ENCODE data around the gene DND1.
A peak's percentile ranks its signal among the peaks of the same experiment; 100 is the strongest.
"Not testable (repeated sequence)": the region's sequence is repeated elsewhere in the genome, so short reads cannot be mapped to it uniquely, and the experiment has no call there.

The DND1 gene

GRCh38 chr5:140673187-140673976, at the start of gene DND1:
DND1 (minus strand) TSS chr5:140673576; CDS start chr5:140673542, 34 bp downstream.
- no peak for DNase-seq

DNA sequence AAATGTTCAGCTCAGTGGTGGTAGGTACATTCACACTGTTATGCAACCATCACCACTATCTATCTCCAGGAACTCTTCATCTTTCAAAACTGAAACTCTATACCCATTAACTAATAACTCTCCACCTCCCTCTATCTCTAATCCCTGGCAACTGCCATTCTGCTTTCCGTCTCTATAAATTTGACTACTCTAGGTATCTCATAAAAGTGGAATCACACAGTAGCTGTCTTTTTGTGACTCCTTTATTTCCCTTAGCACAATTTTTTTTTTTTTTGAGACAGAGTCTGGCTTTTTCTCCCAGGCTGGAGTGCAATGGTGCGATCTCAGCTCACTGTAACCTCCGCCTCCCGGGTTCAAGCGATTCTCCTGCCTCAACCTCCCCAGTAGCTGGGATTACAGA, 48.0 kb upstream of the DND1 start:
- not testable (repeated sequence) for DNase-seq

- not testable (repeated sequence) for DNase-seq
Observed at GRCh38 chr5:140720738-140721137, 47.4 kb upstream of the DND1 start.

DNA sequence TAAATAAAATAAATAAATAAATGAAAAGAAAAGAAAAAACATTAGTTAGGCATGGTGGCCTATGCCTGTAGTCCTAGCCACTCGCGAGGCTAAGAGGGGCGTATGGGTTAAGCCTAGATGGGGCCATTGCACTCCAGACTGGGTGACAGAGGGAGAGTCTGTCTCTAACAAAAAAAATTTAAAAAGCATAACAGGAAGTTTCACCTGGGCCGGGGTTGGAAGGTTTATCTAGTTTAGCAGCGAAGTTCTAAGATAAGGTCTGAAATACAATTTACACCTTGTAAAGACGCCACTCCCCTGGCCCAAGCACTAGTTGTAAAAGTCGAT, 44.9 kb upstream of the DND1 start:
- no peak for DNase-seq

- DNase-seq: not testable (repeated sequence)
Observed at GRCh38 chr5:140716238-140716637, 42.9 kb upstream of the DND1 start.

DNA sequence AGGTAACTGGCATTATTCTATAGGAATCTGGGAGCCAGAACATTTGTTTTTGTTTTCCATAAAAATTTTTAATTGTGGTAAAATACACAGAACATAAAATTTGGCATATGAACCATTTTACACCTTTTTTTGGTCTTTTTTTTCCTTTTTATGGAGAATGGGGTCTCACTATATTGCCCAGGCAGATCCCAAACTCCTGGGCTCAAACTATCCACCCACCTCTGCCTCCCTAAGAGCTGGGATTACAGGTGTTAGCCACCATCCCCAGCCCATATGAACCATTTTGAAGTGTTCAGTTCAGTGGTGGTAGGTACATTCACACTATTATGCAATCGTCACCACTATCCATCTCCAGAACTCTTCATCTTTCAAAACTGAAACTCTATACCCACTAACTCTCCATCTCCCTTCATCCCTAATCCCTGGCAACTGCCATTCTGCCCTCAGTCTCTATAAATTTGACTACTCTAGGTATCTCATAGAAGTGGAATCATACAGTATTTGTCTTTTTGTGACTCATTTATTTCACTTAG, 40.3 kb upstream of the DND1 start:
- no peak for DNase-seq

GRCh38 chr5:140711794-140712193, 38.4 kb upstream of the DND1 start:
- no peak for DNase-seq

- DNase-seq: peak; percentile 95
Observed at GRCh38 chr5:140710899-140711552, 37.6 kb upstream of the DND1 start.

- DNase-seq: not testable (repeated sequence)
Observed at GRCh38 chr5:140708787-140709186, 35.4 kb upstream of the DND1 start.

DNA sequence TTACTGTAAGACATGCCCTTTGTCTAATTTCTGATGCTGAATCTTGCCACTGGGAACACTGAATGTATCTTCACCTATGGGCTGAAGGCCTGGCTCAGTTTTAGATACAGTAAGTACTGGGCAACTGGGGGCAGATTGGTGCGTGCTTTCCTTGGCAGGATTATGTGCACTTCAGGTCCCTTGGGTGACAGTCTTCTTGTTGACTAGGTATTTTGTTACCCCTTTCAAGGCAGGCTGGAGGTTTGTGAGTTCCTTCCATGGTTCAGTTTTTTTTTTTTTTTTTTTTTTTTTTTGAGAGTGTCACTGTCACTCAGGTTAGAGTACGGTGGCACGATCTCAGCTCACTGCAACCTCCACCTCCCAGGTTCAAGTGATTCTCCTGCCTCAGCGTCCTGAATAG, 34.4 kb upstream of the DND1 start:
- DNase-seq: no peak

DNA sequence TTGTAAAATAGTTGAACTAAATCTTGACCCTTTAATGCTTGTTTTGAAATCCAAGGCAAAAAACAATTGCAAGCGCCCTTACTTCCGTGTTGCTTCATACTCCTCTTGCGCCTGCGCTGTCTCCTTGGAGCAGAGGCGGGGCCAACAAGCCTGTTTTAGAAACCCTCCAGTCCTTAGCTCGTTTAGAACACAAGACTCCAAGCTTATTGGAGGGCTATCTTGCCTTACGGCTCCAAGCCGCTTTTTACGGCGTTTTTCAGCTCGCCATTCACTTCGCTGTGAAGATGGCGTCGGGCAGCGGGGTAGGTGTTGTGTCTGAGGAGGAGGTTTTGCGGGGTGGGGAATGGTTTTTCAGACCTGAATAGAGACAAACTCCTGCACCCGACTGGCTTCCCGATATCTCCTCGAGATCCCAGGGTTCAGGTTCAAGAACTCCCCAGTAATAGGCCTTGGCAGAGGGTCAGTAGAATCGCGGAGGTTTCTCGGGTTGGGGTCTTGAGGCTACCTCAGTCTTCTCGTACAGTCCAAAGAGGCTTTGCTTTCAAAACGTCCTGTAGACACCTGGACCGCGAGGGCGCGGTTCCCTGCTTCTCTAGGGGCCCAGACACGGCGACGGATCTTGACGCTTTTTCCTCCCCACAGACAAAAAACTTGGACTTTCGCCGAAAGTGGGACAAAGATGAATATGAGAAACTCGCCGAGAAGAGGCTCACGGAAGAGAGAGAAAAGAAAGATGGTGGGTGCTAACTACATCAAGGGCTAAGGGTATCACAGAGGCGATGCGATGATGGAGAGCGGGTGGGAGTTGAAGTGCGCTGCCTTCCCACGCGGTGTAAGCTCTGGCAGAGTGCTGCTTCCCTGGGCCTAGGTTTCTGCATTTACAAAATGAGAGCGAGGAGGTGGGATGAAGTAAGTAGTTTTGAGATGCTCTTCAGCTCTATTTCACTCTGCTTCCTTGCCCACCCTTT, 27.1 kb upstream of the DND1 start, which contains the start of gene ZMAT2:
Gene ZMAT2, plus strand, starts transcription at position 271 of the 968 bp plus-strand sequence. Its CDS starts 14 bp downstream, at position 285.
- peak; percentile 96 for DNase-seq

GRCh38 chr5:140696891-140697492, 23.6 kb upstream of the DND1 start:
- no peak for DNase-seq

DNA sequence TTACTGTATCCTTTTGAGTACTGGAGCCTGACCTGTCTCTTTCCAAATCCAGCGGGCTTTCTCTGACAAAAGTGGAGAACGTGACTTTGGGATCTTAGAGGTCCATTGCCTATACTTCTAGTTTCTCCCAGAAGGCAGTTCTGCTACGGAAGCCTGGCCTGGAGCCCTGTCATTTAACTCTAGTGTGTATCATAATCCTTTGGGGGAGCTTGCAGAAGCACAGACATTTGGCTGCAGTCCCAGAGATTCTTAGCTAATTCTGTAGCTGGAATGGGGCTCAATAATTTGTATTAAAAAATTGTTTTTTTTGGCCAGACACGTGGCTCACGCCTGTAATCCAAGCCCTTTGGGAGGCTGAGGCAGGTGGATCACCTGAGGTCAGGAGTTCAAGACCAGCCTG, 20.9 kb upstream of the DND1 start:
- no peak for DNase-seq

DNA sequence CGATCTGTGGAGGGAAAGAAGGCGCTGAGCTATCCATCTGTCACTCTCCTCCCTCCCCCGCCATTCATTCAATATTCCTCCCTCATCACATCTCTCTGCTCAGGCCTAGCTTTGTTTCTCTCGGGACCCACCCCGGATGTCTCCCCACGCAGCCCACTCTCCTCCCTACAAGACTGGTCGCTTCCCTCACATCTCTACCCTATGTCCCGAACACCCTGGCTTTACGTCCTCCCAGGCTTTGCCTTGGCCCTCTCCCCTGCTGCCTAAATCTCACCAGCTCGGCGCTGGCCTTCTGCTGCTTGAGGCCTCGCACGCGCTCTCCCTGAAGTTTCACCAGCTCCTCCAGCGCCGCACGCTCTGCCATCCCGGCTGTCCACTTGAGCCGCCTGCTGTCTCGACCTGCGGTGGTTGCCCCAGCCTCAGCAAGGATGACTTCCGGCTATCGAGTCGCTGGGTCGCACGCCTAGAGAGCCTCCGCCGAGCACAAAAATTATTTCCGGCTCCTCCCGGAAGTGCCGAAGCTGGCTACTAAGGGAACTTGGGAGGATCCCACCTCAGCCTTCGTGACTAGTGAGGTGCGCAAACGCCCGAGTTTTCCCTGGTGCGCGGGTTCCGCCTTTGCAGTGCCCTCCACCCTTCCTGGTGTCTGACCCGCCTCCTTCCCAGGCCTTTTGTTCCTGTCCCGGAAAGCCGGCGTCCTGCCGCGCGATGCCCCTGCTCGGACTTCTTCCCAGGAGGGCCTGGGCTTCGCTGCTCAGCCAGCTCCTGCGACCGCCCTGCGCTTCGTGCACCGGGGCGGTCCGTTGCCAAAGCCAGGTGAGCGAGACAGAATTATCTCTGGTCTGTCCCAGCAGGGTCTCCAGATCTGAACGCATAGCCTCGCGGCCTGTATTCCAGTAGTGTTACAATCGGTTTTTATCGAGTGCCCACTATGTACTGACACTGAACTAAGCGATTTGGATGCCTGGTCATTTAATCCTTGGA, 17.9 kb upstream of the DND1 start, which contains the start of the genes HARS1 and HARS2:
Gene HARS1, minus strand, starts transcription at position 430 of the 984 bp plus-strand sequence. Its CDS starts 66 bp downstream, at position 364.
Gene HARS2, plus strand, starts transcription at position 515 of the 984 bp plus-strand sequence. Its CDS starts 194 bp downstream, at position 709.
- DNase-seq: peak; percentile 87

- no peak for DNase-seq
Observed at GRCh38 chr5:140690376-140690932, 17.1 kb upstream of the DND1 start.

DNA sequence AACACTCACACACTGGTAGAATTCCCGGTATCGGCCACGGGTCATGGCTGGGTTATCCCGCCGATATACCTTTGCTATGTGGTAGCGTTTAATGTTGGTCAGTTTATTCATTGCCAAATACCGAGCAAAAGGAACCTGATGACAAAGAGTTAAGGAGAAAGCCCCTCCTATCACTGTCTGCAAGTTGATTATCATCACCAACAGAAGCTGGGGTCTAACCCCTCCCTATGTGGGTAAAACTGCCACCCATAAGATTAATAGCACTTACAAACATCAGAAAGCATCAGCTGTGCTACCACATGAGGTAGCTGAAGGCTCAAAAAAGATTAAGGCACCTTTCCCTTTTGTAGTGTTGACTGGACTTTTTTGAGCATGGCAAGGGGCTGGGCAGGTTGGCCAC, 5.6 kb upstream of the DND1 start:
- no peak for DNase-seq

GRCh38 chr5:140677947-140678346, 4.6 kb upstream of the DND1 start:
- no peak for DNase-seq

GRCh38 chr5:140674629-140675028, 1.3 kb upstream of the DND1 start:
- no peak for DNase-seq

DNA sequence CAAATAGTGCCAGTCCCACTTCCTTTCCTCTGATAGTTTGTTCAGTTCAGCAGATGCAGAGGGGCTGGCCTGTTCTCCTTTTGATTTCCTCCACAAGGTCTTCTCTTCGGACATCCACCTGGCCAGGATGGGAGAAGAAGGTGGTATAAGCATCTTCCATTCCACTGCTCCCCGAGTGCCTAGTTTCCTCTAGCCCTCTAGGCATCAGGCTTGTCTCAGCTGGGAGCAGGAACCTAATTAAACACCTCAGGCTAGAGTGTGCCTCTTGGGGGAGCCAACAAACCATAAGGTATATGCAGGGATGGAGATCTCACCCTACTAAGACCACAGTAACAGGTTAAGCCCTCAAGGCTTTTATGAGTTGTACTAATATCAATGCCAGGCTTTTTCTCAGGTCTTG, 835 bp upstream of the DND1 start:
- DNase-seq: no peak

DNA sequence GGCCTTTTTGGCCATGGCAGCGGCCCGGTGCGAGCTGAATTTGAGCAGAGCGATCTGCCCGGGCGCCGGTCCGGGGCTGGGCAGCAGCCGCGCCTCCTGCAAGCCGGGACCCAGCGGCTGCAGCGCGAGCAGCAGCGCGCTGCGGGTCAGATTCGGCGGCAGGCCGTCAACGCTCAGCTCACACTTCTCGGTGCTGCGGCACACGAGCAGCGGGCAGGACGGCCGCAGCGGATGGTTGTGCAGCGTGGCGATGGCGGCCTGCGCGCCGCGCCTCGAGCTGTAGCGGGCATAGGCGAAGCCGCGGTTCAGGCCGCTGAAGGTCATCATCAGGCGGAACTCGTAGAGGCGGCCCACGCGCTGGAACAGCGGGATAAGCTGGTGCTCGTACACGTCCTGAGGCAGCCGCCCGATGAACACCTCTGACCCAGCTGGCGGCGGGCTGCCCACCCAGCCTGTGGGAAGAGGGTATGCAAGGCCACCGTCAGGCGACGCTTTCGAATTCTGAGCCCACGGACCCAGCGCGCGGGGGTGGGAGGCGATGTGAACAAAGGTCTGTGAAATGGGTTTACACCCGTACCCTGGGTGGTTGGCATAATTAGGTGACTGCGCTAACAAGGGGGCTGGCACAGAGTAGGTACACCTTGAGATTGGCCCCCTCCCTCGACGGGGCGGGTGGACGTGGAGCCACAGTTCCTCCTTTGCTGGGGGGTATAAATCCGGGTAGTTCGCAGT, 755 bp downstream of the DND1 start:
- no peak for DNase-seq

All from SHP77 treated with DMSO at 0.1 percent for 48 hours (cell line).